Sciatic nerve (tissue), 2 donors: ENCODE results near the gene TREM1. TPM values are rescaled to one million over a fixed set of nuclear protein-coding genes. Genes with fewer than 3 reads are reported as not detected.
"Not testable (repeated sequence)": the region's sequence is repeated elsewhere in the genome, so short reads cannot be mapped to it uniquely, and the experiment has no call there.

Experiments used
- ATAC-seq: fragments of 200-7000 bp; cut with Tn5 transposase; one replicate; pipeline ENCODE4 v1.9.1; 2020; ENCODE audit warnings: mild to moderate bottlenecking, moderate library complexity
- DNase-seq: peaks from one replicate; pipeline ENCODE4 v3.0.0-alpha.2; 2020; ENCODE audit warnings: low spot score
- intact Hi-C: fragments of 100-400 bp; cut with DNase I; formaldehyde crosslinking; loops from one replicate; pipeline ENCODE4 v1.14.2; 2022
- total RNA-seq: library from RNA; stranded (reverse); fragmentation: NEBNext Ultra II Directional; extraction: Animal tissue kit (Norgen Biotek cat#: 25700); gene quantifications from one replicate; pipeline ENCODE4 v1.2.1, GENCODE V29; 2021
- donor health status: DM: no; HTN: no; CAD: no.
- donor health status: DM: no; HTN: no; CAD: no.

The TREM1 gene
- total RNA-seq, 1 donor from 2014 or later: 9.8 TPM

DNA sequence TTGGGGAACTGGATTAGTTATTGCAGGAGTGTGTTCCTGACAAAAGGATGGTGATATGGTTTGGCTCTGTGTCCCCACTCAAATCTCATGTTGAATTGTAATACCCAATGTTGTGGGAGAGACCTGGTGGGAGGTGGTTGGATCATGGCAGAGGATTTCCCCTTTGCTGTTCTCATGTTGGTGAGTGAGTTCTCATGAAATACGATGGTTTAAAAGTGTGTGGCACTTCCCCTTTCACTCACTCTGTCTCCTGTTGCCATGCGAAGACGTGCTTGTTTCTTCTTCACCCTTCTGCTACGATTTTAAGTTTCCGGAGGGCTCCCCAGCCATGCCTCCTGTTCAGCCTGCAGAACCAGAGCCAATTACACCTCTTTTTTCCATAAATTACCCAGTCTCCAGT is 16.2 kb upstream of the TREM1 start:
- ATAC-seq (no peak), DNase-seq (no peak)
- intact Hi-C loops: no loop called here

DNA sequence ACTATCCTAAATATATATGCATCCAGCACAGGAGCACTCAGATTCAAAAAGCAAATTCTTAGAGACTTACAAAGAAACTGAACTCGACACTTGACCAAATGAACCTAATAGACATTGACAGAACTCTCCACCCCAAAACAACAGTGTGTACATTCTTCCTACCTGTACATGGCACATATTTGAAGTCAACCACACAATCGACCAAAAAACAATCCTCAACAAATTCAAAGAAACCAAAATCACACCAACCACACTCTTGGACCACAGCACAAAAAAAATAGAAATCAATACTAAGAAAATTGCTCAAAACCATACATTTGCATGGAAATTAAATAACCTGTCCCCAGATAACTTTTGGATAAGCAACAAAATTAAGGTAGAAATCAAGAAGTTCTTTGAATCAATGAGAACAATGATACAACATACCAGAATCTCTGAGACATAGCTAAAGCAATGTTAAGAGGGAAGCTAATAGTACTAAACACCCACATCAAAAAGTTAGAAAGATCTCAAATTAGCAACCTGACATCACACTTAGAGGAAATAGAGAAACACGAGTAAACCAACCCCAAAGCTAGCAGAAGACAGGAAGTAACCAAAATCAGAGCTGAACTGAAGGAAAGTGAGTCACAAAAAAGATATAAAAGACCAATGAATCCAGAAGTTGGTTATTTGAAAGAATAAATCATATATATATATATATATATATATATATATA is 12.5 kb upstream of the TREM1 start:
- ATAC-seq (no peak), DNase-seq (no peak)
- intact Hi-C loops: no loop called here

DNA sequence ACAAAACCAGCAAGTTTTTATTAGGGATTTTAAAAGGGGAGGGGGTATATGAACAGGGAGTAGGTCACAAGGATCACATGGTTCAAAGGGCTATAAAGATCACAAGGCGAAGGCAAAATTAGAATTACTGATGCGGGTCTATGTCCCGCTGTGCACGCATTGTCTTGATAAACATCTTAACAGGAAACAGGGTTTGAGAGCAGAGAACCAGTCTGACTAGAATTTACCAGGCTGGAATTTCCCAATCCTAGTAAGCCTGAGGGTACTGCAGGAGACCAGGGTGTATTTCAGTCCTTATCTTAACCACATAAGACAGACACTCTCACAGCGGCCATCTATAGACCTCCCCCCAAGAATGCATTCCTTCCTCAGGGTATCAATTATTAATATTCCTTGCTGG is 10.8 kb upstream of the TREM1 start:
- DNase-seq, intact Hi-C loops, ATAC-seq: not testable (repeated sequence)

DNA sequence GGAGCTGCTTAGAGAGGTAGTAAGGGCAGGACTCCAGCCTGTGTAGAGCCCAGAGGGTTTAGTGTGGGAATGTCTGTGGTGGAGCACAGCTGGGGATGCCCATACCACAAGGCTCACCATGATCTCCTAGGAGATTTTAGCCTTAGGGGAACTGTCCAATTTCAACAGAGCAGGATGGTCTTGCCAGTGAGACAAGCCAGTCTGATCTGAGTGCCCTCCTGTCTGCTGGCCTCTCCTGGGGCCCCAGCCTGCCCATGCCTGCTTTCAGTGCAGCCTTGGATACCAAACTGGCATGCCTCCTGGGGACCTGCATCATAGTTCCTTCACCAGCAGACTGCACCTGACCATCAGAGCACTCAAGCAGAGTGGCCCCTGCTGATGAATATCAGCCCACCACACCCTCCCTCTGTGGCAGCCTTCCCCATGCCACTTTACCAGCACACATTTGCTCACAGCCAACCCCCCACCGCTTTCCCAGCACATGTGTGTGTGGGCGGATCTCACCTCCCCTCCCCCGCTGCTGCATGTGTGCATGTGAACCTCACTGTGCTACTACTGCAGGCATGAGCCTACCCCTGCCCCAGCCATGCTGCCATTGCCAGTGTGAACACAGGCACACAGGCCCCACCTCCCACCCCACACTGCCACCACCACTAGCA is 7.9 kb upstream of the TREM1 start:
- no peak for ATAC-seq
- intact Hi-C loops: no loop called here
- no peak for DNase-seq

DNA sequence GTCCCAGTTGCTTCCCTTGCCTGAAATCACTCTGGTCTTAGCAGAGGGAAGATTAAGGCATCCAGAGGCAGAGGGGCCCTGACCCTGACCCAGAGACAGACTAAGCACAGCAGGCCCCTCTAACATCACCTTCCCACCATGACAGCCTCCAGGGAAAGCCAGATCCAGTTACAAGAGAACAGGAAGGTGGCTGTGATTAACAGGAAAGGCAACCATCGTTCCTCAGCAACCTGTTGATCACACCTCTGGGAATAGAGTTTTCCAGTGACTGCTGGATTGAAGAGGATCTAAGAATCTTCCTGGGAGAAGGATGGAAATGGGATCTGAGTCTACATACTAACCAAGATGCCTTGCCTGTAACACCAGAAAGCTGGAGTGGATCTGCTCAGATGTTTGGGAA is 5.2 kb upstream of the TREM1 start:
- intact Hi-C loops: no loop called here
- DNase-seq (no peak), ATAC-seq (no peak)

DNA sequence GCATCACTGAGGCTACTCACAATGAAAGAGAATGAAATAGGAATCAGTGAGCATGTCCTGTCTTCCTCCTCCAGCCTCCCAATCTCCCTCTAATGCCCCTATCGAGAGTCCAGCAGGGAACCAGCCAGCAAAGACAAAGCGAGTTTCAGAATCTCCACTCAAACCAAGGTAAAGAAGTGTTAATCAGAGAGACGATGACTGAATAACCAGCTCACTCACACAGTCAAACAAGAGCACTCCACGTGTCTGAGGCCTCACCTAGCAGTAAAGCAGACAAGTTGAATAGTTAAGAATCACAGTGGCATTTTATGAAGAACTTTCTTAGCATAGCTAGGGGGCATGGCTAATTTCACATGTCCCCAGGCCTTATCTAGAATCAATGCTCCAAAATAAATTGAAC is 3.3 kb upstream of the TREM1 start:
- ATAC-seq (no peak), DNase-seq (no peak)
- intact Hi-C loops: no loop called here

DNA sequence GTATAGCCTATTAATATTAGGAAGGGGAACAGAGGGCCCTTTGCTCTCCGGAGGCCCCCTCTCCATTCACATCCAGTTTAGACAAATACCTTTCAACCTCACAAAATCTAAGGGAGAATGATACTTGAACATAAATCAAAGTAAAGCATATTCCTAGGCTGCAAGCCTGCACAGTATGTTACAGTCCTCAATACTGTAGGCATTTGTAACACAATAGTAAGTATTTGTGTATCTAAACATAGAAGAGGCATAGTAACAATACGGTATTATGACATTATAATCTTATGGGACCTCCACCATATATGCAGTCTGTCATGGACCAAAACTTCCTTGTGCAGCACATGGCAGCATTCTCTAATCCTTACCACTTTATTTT is 2.3 kb upstream of the TREM1 start:
- intact Hi-C loops: no loop called here
- no peak for ATAC-seq
- DNase-seq: no peak

DNA sequence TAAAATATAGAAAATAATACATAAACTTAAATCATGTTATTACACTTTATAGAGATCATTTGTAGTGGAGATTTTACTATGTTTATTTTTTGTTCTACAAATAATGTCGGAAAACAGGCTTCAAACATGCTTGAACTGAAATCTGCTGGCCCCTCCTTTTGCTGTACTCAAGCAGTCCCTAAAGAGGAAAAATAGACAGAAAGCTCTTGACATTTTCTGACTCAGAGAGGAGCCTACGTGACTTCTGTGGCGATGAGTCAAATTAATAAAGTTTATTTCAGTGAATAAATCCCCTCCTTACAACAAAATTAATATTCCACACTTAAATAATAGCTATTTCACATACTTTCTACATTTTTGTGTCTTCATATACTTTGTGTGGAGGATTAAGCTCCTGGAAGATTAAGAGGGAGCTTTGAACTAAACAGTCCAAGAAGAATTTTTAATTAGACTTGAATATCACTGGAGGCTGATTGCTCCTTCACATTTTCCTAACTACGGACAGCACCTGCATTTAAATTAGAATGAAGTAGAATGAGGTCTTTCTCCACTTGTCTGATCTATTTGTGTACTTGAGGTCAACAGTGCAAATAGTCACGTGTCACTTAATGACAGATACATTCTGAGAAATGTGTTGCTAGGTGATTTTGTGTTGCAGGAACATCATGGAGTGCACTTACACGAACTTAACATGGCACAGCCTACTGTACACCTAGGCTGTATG is 1.7 kb upstream of the TREM1 start:
- DNase-seq (no peak), ATAC-seq (no peak)
- intact Hi-C loops: no loop called here

DNA sequence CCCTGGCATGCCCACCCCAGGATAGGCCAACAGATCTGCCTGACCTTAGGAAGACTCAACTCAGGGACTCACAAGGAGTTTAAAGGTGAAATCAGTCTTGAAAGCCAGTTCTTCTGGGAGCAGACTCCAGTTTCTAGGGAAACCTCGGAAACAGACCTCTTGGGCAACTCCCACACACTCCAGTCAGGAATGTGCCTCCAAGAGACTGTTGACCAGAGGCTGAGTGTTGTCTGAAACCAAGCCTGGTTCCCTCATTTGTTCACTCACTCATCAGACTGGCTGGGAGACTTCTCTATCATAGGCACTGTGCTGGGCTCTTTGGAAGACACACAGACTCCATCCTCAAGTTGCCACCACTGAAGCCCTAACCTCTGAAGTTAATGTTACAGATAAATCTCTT is 1.8 kb downstream of the TREM1 start:
- intact Hi-C loops: no loop called here
- ATAC-seq: no peak
- no peak for DNase-seq

DNA sequence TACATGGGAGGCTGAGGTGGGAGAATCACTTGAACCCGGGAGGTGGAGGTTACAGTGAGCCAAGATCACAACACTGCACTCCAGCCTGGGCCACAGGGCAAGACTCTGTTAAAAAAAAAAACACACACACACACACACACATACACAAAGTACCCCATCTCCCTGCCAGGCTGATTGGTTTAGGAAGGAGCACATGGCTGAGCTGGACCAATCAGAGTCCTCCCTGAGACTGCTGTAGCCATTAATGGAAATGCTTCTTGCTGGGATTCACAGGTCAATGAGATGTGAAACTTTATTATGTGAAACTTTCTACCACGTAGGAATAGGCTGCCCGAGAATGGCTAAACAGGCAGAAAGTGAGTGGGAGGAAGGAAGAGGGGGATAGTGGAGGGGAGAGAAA is 2.9 kb downstream of the TREM1 start:
- ATAC-seq (no peak), DNase-seq (no peak)
- intact Hi-C loops: no loop called here

DNA sequence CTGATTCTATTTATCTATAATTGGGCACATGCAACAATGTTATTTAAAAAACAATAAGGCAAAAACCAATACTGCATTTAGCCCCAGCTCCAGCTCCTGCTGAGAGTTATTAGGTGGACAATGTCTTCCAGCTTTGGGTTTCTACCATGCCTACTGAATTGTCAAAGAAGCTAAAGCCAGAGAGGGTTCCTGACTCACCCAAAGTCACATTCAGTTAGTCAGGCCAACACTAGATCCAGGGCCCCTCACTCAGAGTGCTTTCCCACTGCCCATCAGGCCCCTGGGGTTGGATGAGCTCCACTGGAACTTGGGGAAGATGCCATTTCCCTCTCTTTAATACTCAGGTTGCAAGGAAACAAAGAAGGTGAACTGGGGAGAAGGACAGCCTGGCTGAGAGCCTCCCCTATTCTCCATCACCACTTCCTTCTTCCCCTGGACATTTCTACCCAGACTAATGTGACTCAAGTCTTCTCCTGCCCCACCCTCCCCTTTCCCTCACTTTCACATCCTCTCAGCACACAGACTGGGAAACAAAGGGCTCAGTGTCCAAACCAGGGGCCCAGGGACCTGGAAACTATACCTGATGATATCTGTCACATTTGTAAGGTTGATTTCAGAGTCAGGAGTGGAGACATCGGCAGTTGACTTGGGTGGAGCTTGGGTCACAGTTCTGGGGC is 6.0 kb downstream of the TREM1 start:
- ATAC-seq (no peak), DNase-seq (no peak)
- intact Hi-C loops: no loop called here

DNA sequence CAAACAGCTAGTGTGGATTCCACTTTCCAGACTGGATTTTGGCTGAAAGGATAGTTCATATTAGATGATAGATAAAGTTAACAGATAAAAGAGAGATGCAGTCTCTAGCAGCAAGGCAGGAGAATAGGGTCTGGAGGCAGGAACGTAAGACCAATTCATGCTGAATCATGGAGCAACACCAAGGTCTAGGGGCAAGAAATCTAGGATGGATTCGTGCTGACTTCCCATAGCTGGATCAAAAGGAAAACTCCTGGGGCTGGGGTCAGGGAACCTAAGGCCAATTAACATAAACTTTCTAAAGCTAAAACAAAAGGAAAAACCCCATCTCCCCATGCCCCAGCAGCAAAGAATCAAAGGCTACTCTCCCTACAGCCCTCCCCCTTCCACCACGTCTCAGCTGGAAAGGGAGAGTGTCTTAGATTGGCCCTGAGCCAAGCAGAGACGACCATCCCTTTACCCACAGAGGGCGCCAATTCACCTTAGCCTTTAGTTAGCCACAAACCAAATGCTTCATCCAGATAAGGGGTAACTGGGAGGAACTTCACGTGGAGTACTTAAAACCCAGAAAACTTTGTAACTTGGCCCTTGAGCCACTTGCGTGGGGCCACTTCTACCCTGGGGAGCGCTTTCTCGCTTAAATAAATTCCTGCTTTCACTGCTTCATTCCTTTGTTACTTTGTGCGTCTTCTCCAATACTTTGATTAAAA is 7.6 kb downstream of the TREM1 start:
- peak; percentile 69 for DNase-seq
- peak; percentile 65 for ATAC-seq
- intact Hi-C loops: no loop called here

DNA sequence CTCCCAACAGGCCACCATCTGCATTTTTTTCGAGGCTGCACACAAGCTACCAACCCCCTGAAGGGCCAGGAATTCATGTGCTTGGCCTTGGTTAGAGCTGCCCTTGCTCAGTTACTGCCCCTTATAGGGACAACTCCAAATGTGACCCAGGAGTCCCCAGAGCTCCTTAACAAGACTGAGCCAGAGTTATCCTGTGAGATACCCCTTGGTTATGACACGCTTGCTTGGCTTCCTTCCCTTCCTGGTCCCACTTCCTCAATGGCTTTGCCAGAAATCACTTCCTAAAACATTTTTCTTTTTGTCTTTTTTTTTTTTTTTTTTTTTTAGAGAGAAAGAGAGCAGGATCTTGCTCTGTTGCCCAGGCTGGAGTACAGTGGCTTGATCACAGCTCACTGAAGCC is 8.9 kb downstream of the TREM1 start:
- intact Hi-C loops: no loop called here
- no peak for DNase-seq
- ATAC-seq: no peak

DNA sequence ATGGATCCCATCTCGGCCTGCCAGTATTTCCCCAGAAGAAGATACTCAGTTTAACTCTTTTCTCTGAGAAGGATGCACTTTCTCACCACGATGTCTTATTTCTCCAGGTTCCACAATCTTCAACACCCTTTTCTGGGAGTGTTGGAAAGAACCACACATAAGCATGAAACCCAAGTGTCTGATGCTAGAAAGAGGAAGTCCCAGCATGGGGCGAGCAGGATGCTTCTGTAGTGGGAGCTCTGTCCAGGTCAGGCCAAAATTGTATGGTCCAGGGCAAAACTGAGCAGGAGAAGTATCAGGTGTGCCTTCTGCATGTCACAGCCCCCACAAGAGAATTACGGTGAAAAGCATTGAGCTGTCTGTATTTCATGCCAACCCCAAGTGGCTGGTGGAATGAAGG is 11.0 kb downstream of the TREM1 start:
- intact Hi-C loops: no loop called here
- ATAC-seq (no peak), DNase-seq (no peak)

DNA sequence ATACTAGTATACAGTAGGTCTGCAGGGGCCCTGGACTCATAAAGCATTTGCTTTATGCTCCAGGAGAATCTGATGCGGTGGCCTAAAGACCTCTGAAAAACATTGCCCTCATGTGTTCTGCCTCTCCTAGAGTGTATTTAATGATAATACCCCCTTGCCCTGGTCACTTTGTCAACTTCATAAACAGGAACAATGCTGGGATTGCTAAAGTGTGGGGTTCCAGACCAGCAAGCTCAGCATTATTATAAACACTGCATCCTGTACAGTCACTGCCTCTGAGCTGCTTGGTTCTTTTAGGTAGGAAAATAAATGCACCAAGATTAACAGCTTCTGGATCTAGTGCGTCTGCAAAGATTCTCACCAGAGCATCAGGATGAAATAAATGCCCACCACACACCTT is 12.2 kb downstream of the TREM1 start:
- ATAC-seq (no peak), DNase-seq (no peak)
- intact Hi-C loops: no loop called here

DNA sequence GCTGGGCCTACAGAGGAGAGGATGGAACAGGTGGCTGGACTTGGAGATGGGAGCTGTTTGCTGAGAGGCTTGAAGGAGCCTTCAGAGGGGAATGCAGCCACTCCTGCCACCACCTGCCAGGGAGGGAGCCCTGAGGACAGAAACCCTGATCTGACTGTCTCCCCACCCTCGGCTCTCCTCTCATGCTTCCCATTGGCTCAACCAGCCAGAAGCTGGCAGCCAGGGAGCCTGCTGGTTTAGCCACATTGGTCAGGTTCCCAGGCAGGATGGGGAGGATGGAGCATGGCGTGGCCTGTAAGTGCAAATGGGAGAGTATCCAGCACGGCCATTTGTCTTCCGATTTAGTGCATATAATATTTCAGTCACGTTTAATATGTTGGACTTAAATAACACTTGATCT is 12.8 kb downstream of the TREM1 start:
- ATAC-seq (no peak), DNase-seq (no peak)
- intact Hi-C loops: no loop called here

DNA sequence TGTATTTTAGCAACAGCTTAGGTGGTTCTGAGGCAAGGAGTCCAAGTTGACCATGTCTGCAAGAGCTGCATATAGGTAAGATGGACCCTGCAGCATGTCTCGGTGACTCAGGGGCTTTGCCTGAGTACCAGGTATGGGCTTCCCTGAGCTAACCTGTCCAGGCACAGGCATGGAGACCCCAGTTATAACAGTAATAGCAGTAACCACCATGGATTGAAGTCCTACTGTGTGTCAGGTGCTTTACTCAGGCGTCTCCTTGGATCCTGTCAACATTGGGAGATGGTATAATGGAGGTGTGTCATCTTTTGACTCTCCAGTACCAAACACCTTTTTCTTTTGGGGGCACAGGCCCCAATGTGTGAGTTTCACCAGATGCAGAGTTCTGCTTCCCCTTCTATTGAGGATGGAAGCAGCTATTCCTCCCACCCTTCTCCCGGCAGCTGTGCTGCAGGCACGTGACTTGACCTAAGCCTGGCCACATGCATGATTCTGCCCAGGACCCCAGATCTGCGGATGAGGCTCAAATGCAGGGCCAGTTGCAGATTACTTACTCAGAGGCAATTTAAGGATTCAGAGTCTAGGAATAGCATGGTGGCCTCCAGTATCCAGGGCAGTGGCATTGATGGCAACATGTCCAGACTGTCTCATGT is 13.8 kb downstream of the TREM1 start:
- DNase-seq: no peak
- intact Hi-C loops: no loop called here
- ATAC-seq: no peak

DNA sequence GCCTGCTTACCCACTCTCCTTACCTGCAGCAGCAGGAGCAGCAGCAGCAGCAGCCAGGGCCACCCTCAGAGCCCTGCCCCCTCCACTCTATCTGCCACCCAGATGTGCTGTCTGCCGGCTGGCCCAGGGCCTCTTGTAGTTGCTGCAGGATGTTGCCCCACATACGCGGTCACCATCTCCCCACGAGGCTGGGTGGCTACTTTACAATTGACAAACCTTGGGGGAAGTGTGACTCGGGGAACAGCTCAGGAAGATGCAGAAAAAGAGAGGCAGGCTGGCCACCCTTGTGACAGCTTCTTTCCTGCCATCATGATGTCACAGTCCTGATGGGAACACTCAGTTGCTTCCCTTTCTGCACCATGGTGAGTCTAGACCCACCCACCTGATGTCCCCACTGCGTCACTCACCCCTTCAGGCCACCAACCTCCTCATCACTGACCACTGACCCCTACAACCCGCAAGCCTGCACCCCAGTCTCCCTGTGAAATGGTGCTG is 14.5 kb downstream of the TREM1 start:
- intact Hi-C loops: no loop called here
- no peak for DNase-seq
- peak; percentile 74 for ATAC-seq

DNA sequence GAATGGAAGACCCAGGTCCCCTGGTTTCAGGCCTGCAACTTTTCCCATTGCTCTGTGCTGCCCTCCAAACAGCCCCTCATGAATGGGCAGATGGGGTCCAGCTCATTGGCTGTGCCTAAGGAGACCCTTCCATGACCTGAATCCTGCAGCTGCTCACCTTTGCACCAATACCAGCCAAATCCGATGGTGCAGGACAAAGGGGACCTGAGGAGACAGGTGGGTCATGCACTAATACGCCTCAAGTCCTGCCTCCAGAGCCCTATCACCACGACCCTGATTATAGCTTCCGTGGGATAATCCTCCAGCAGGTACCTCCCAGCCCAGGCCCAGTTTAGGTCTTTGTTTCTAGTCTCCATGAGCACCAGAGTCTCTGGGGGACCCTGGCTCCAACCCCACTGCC is 16.8 kb downstream of the TREM1 start:
- ATAC-seq (no peak), DNase-seq (no peak)
- intact Hi-C loops: no loop called here
